NCI-H82 (cell line): Measurements from ENCODE around the gene TMEM167B.

Experiments
- DNase-seq: peaks from one replicate; lab custom pipeline; 2025; lab: John Stamatoyannopoulos, UW

Gene TMEM167B

DNA sequence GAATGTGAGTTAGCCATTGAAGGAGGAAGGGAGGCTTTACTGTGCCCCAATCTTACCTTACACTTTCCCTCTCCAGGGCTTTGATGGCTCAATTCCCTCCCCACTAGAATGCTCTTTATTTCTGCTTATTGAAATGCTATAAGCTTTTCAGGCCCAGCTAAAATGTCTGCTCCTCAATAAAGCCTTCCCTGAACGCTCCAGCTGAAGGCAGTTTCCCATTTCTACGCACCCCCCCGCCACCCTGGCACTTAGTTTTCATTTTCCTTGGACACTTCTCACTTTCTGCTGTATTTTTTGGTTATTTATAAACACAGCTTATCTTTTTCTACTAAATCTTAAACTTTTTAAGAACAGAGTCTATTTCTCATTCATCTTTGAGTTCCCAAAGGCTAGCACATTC is 7.1 kb upstream of the TMEM167B start:
- DNase-seq, result no peak

DNA sequence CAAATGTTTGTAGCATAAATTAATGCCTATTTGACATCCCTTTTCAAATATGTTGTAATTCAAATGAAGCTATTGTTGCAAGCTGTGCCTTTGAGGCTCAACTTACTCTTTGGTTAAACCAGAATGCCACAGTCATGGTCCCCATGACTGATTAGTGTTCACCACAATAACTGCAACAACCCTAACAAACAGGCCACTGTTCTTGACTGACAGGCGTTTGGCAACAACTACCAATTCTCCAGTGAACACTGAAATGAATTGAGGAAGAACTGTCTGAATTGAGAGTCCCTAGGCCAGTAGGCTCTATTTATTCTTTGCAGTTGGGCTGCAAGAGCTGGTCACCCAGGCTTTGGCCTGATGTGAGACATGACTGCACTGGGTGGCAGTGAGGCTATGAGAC is 6.6 kb upstream of the TMEM167B start:
- DNase-seq, result no peak

DNA sequence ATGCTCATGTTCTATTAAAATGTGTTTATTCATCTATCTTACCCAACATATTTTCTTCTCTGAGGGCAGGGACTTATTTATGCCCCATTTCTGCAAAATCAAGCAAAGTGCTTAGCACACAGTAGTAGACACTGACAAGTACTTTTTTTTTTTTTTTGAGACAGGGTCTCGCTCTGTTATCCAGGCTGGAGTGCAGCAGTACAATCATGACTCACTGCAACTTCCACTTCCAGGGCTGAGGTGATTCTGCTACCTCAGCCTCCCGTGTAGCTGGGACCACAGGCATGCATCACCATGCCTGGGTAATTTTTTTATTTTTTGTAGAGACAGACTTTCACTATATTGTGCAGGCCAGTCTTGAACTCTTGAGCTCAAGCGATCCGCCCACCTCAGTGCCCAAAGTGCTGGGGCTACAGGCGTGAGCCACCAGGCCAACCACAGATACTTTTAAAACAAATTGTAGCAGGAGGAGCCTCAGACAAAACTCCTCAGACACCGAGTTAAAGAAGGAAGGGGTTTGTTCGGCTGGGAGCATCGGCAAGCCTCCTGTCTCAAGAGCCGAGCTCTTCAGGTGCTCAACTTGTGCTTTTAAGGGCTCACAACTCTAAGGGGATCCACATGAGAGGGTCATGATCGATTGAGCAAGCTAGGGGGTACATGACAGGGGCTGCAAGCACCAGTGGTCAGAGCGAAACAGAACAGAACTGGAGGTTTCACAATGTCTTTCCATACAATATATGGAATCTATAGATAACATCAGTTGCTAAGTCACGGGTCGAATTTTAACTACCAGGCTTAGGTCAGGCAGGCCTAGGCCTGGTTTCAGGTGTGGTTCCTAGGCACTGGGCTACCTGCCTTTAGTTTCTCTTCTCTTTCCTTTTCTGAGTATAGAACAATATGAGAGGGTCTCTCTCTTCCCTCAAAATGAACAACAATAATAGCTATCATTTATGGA is 5.7 kb upstream of the TMEM167B start:
- DNase-seq, result no peak

DNA sequence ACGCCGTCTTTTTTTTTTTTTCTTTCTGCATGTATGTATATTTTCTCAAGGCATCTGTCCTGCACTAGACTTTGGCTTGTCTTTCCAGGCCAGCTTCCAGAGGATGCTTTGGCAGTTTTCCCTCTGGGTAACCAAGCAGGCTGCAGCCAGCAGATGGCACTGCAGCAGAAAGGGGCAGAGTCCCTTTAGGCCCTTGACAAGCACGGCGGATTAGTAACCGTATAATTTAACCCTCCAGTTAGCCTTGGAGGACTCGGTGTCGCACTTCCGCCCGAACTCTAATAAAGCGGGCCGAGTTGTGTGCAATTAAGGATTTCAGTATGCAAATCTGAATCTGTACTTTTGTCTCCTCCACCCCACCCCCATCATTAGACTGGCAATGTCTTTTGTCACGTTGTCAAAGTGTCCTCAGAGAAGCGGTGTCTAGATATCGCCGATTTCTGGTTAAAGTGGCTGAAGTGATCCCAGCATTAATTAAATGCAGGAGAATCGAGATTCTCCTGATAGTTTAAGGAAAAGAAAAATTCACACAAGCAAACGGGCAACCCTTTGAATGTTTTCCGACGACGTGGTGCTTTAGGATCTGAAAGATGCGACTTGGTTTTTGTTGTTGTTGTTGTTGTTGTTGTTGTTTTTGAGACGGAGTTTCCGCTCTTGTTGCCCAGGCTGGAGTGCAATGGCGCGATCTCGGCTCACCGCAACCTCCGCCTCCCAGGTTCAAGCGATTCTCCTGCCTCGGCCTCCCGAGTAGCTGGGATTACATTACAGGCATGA is 1.1 kb upstream of the TMEM167B start:
- peak; percentile 99 for DNase-seq

DNA sequence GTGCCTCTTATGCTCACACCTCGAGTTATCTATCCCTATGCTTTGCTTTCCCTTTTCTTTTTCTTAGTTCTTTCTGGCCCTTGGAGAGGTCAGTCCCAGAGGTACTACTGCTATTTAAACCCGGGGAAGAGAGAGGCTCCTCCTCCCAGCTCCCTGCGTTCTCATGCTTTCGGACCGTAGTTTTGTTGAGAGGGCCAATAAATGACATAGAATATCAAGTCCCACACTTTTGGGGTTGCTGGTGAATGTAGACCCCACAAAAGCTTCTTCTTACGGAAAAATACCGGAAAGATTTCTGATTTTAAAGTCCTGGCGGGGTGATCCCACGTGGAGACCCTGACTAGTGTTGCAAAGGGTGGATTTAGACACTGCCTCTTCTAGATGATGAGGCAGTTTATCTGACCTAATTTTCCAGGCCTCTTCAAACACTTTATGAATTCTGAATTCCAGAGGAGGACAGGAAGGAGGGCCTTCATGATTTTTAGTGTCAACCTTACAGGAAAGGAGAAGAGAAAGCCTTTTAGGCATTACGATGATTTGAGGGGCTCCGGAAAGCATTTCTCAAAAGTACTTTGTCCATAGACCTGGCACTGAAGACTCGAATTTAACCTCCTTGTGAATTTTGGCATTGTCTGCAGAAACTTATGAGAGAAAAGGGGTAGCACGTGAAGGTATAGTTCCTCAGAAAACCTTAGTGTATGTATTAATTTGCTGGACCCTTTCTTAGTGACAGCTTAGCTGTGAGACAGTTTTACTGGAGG is 694 bp downstream of the TMEM167B start:
- DNase-seq, result peak; percentile 75

- DNase-seq, result no peak
These were observed 1.3 kb downstream of the TMEM167B start for GRCh38 chr1:109091839-109092193.

DNA sequence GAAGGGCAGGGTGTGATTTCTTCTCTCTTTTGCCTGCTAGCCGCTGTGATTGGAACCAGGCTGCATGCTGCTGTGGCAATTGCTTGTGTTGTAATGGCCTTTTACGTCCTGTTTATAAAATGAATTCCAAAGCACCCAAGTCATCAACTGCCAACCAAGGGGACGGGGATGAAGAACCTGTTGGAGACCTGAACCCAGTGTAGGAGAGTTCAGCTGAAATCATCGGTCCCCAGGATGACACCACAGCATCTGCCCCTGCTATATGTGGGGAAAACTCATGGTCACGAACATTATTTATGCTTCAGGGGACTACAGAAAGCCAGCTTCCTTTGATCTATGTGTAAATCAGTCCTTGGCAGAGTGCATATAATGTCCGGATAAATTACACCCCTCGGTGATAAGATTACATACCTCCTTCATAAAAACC is 3.8 kb downstream of the TMEM167B start:
- DNase-seq, result no peak

GRCh38 chr1:109094871-109095270 is 4.3 kb downstream of the TMEM167B start:
- DNase-seq, result no peak

- DNase-seq, result no peak
These were observed 5.1 kb downstream of the TMEM167B start for GRCh38 chr1:109095631-109096030.

- no peak for DNase-seq
These were observed 5.6 kb downstream of the TMEM167B start for GRCh38 chr1:109096120-109096519.

- DNase-seq, result peak; percentile 99
These were observed 9.6 kb downstream of the TMEM167B start for GRCh38 chr1:109099938-109100773.

DNA sequence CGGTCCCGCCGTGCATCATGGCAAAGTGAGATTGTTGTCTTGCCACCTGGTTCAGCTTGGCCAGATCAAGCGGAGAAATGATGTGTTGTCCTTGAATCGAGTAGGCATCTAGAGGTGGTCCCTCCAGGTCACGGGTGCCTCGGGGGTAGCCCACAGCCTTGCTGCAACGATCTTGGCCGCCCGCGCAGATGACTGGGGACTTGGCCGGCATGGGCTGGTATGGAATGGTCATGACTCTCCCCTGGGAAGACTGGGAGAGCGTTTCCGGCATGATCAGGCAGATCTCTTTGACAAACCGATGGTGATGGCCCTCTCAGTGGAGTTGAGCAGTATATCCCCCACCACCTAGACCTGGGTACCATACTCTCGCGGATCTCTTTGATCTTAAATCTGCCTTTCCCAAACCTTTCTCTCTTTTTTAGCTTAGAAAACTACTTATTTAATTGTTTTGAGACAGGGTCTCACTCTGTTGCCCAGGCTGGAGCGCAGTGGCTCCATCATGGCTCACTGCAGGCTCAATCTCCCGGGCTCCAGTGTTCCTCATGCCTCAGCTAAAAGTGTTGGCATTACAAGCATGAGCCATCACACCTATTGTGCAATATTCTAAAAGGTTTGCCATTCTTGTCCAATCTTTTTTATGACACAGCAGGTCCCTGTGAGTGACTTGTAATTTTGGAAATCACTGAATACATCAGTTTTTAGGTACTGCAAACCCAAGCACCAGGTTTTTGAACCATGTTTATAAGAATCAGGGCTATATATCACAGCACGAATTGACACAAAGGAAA is 14.0 kb downstream of the TMEM167B start:
- peak; percentile 20 for DNase-seq

- peak; percentile 57 for DNase-seq
These were observed 15.3 kb downstream of the TMEM167B start for GRCh38 chr1:109105881-109106280.

DNA sequence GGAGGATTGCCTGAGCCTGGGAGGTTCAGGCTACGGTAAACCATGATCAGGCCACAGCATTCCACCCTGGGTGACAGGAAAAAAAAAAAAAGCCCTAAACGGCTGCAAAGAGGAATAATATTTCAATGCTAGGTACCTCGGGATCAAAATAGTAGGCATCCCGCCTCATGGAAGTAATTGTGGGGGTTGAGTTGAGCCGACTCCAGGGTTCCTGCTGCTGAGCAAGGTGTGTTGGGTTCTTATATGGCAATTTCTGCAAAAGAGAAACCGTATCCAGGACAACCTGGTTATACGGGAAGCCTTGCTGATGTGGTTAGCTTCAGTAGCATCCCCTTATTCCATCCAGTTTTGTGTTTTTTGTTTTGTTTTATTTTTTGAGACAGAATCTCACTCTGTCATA is 17.2 kb downstream of the TMEM167B start:
- DNase-seq, result no peak

- DNase-seq, result no peak
These were observed 19.3 kb downstream of the TMEM167B start for GRCh38 chr1:109109906-109110305.

- no peak for DNase-seq
These were observed 21.0 kb downstream of the TMEM167B start for GRCh38 chr1:109111386-109112055.

GRCh38 chr1:109112056-109112651 is 21.6 kb downstream of the TMEM167B start:
- peak; percentile 51 for DNase-seq

DNA sequence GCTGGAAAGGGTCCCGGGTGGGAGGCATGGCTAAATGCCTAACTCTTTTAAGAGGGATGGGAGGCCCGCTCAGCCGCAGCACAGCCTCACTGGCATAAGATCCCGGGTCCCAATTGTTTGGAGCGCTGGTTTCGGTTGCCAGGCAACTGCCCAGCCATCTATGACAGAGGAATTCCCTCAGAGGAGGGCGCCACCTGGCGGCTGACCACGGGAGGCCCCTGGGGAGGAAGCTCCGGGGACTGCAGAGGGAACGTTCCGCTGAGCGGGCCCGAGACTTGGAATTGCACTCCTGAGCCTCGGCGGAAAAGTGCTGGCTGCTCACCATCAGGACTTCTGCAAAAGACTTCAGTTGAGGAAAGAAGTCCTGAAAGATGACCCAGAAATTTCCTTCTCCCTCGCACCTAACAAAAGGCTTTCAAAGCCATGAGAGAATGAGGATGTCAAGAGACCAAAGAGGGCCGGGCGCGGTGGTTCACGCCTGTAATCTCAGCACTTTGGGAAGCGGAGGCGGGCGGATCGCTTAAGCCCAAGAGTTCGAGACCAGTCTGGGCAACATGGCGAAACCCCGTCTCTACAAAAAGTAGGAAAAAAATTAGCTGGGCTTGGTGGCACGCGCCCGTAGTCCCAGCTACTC is 22.2 kb downstream of the TMEM167B start:
- peak; percentile 99 for DNase-seq
